Parathyroid adenoma (tissue), 2 donors: ENCODE data around the gene TMUB1.

Experiments used
- H2AFZ ChIP-seq: fragments of 300-600 bp; sonication (generic); one replicate; pipeline ENCODE4 v1.7.0; 2017; ENCODE audit warnings: antibody characterized with exemption, mild to moderate bottlenecking
- H3K27ac ChIP-seq: fragments of 300-600 bp; sonication (generic); one replicate; pipeline ENCODE4 v1.7.0; 2017
- H3K27me3 ChIP-seq: fragments of 300-600 bp; sonication (generic); one replicate; pipeline ENCODE4 v1.7.0; 2017; ENCODE audit warnings: low read length; ENCODE audit not compliant: control insufficient read depth, insufficient read depth
- H3K36me3 ChIP-seq: fragments of 300-600 bp; sonication (generic); one replicate; pipeline ENCODE4 v1.7.0; 2017; ENCODE audit warnings: low read length; ENCODE audit not compliant: control insufficient read depth, insufficient read depth
- H3K4me1 ChIP-seq: fragments of 300-600 bp; sonication (generic); one replicate; pipeline ENCODE4 v1.7.0; 2017; ENCODE audit warnings: control low read depth
- H3K4me2 ChIP-seq: fragments of 300-600 bp; sonication (generic); one replicate; pipeline ENCODE4 v1.7.0; 2017; ENCODE audit warnings: low read length
- H3K4me3 ChIP-seq: fragments of 300-600 bp; sonication (generic); one replicate; pipeline ENCODE4 v1.7.0; 2017; ENCODE audit warnings: low read depth, low read length
- H3K79me2 ChIP-seq: fragments of 300-600 bp; sonication (generic); one replicate; pipeline ENCODE4 v1.7.0; 2017; ENCODE audit warnings: control low read depth
- H3K9ac ChIP-seq: fragments of 300-600 bp; sonication (generic); one replicate; pipeline ENCODE4 v1.7.0; 2017; ENCODE audit warnings: mild to moderate bottlenecking
- H3K9me3 ChIP-seq: fragments of 300-600 bp; sonication (generic); one replicate; pipeline ENCODE4 v1.7.0; 2017; ENCODE audit warnings: low read length; ENCODE audit not compliant: control insufficient read depth
- TF ChIP-seq, protein P1 (sequence below): fragments of 300-600 bp; sonication (generic); IDR thresholded peaks from one replicate; pipeline ENCODE4 v1.7.0; 2017; ENCODE audit warnings: antibody characterized with exemption, mild to moderate bottlenecking
- donor health status: primary hyperparathyroidism.

The TMUB1 gene

DNA sequence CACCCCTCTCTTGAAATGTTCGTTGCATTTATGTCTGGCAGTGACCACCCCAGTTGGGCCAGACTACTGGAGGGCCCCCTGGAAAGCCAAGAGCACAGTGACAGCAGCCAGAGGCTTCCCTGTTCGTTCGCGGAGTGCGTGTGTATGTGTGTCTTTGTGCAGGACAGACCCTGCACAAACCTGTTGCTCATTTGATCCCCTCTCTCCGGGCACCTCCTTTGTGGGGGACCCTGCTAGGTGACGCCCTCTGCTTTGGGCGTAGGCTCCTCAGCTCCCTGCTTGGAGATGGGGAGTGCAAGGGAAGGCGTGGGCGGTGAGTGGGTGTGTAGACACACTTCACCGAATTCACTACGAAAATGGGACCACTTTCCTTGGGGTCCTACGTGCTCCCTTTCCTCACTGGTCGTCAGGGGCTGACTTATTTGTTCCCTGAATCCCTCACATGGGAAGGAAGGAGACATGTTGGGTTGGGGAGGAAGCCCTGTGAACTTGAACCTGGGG is 41.7 kb upstream of the TMUB1 start:
- Histone ChIP-seq H3K9me3 (no peaks in the 10 kb centered on the region), H3K36me3 (no peaks in the 10 kb centered on the region), H3K9ac (no peak overlapping the region), H3K4me3 (no peak overlapping the region), H3K27me3 (no peaks in the 10 kb centered on the region), H2AFZ (no peak overlapping the region), H3K27ac (no peak overlapping the region), H3K4me1 (no peaks in the 10 kb centered on the region), H3K4me2 (no peak overlapping the region), H3K79me2 (peaks cover 26% of the 10 kb centered on the region)
- TF ChIP-seq, protein P1, sequence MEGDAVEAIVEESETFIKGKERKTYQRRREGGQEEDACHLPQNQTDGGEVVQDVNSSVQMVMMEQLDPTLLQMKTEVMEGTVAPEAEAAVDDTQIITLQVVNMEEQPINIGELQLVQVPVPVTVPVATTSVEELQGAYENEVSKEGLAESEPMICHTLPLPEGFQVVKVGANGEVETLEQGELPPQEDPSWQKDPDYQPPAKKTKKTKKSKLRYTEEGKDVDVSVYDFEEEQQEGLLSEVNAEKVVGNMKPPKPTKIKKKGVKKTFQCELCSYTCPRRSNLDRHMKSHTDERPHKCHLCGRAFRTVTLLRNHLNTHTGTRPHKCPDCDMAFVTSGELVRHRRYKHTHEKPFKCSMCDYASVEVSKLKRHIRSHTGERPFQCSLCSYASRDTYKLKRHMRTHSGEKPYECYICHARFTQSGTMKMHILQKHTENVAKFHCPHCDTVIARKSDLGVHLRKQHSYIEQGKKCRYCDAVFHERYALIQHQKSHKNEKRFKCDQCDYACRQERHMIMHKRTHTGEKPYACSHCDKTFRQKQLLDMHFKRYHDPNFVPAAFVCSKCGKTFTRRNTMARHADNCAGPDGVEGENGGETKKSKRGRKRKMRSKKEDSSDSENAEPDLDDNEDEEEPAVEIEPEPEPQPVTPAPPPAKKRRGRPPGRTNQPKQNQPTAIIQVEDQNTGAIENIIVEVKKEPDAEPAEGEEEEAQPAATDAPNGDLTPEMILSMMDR, result no peak

DNA sequence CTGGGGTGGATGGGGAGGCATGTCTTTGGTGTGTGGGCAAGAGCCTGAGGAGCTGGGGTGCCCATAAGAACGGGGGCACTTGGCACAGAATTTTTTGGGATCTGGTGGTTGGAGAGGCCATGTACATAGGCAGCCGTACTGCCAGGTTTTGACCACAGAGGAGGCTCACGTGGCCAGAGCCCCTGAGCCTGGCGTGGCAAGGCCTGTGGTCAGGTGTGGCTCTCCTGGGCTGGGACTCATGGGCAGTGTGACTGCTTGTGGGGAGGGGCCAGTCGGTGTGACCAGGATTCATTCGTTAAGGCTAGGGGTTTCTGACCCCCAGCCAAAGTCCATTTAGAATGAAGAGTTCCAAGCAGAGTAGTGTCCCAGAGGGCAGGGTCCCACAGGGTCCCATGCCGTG is 41.2 kb upstream of the TMUB1 start:
- Histone ChIP-seq H2AFZ (no peak overlapping the region), H3K79me2 (peaks cover 25% of the 10 kb centered on the region), H3K9me3 (no peaks in the 10 kb centered on the region), H3K4me1 (no peaks in the 10 kb centered on the region), H3K9ac (no peak overlapping the region), H3K27me3 (no peaks in the 10 kb centered on the region), H3K36me3 (no peaks in the 10 kb centered on the region), H3K27ac (no peak overlapping the region), H3K4me2 (no peak overlapping the region), H3K4me3 (no peak overlapping the region)
- TF ChIP-seq, protein P1, result no peak

DNA sequence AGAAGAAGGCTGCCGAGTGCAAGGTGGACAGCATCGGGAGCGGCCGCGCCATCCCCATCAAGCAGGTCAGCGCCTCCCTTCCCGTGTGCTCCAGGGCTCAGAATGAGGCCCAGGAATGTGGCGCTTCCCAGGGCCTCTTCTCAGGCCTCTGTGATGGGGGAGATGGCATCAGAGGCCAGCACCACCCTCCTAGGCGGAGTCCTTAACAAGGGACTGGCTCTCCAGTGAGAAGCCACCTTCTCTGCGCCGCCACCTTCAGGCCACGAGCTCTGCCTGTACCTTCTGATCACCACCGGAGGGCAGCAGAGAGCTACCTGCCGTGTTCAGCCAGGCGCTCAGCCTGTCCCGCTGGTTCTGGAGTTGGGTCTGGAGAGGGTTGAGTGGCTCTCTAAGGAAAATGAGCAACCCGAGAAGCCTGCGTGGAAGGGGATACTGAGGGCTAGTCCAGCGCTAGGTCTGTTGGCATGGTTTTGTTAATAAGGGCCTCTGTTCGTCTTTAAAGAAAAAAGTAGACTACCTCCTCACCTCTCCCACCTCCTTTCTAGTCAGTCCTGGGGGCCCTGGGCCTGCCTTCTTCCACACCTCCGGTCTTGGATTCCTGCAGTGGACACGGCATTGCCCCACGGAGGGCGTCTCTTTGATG is 40.6 kb upstream of the TMUB1 start:
- H3K4me1 ChIP-seq, result no peaks in the 10 kb centered on the region
- H3K27ac ChIP-seq, result no peak overlapping the region
- no peak overlapping the region for H2AFZ ChIP-seq
- TF ChIP-seq, protein P1, result peak; percentile 99
- H3K79me2 ChIP-seq, result peaks cover 22% of the 10 kb centered on the region
- H3K9ac ChIP-seq, result no peak overlapping the region
- no peak overlapping the region for H3K4me3 ChIP-seq
- no peak overlapping the region for H3K4me2 ChIP-seq
- no peaks in the 10 kb centered on the region for H3K9me3 ChIP-seq
- H3K36me3 ChIP-seq, result no peaks in the 10 kb centered on the region
- H3K27me3 ChIP-seq, result no peaks in the 10 kb centered on the region

DNA sequence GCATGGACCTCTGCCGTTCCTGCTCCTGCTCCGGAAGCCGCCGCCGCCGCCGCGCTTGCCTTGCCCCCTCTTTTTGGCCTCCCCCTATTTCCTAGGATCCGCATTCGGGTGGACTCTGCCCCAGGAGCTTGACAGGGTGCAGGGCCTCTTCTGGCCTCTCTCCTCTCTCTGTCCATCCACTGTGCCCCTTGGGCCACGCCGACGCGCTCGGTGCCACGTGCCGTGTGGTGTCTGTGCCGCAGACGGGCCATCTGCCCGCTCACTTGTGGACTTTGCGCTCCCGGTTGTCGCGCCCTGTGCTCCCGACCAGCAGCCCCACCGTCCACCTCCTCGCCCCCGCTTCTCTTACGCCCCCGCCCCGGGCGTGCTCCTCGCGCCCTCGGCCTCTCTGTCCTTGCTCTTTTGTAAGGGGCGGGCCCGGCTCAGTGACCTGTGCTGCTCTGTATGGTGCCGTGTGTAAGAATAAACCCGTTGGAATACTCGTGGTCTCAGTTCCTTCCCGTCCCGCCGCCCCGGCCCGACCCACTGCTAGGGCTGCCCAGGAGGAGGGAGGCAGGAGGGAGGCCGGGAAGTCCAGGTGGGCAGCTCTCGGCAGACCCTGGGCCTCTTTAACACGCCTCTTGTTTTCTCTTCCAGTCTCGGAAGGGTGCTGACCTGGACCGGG is 40.0 kb upstream of the TMUB1 start:
- peaks cover 17% of the 10 kb centered on the region for H3K79me2 ChIP-seq
- no peak overlapping the region for H3K27ac ChIP-seq
- no peaks in the 10 kb centered on the region for H3K4me1 ChIP-seq
- no peaks in the 10 kb centered on the region for H3K27me3 ChIP-seq
- no peak overlapping the region for H2AFZ ChIP-seq
- no peaks in the 10 kb centered on the region for H3K9me3 ChIP-seq
- no peaks in the 10 kb centered on the region for H3K36me3 ChIP-seq
- no peak overlapping the region for H3K9ac ChIP-seq
- no peak overlapping the region for H3K4me2 ChIP-seq
- H3K4me3 ChIP-seq, result no peak overlapping the region
- TF ChIP-seq, protein P1, result no peak
